ENCODE measurements around the gene KHDC4. TPM values are rescaled to one million over a fixed set of nuclear protein-coding genes. Genes with fewer than 3 reads are reported as not detected.

KHDC4 gene
- total and polyA plus RNA-seq, 10 of the 15 experiments (the other 5 are each of a cell fraction or from before 2014, with no cell fraction given) = 11.7 to 109 (median 41.9) TPM

GRCh38 chr1:155970531-155971167 is 36.4 kb upstream of the KHDC4 start:
- no peaks in the 10 kb centered on the region for H3K9me3 ChIP-seq (replicated peaks; ENCODE audit: control insufficient read depth, insufficient read depth, low read length)
- ChIA-PET CTCF (interaction anchor here (0.6 to 2.8 kb wide), 7 partner anchors 10 to 96 kb away, joined by 3 to 14 read pairs (median 4); no protein-coding TSS in a partner anchor), POLR2A (interaction anchor here (0.6 to 14.9 kb wide), 7 partner anchors 9 to 111 kb away, joined by 3 to 273 read pairs (median 5); partner anchors contain the start of genes RXFP4 and SYT11), SMC1A (ENCODE audit: uncharacterized antibody, unreplicated experiment) (interaction anchor here (1.1 to 16.7 kb wide), 8 partner anchors 8 to 40 kb away, joined by 3 to 152 read pairs (median 7); partner anchors contain the start of genes ARHGEF2 and KHDC4), RAD21 (ENCODE audit: unreplicated experiment) (interaction anchor here (1.0 to 2.5 kb wide), 7 partner anchors 10 to 95 kb away, joined by 3 to 18 read pairs (median 5); partner anchors contain the start of gene KHDC4)
- no peak for DNase-seq (ENCODE audit: low read depth, low spot score)
- peaks cover 57% of the 10 kb centered on the region for H3K4me1 ChIP-seq (ENCODE audit: control insufficient read depth, insufficient read depth, low read length)
- intact Hi-C loops (cut with micrococcal nuclease; ENCODE audit: unreplicated experiment) (no loop called here), in situ Hi-C loops (cut with MboI) (no loop called here)
- peak; percentile 69 for FAIRE-seq
- peaks cover 13% of the 10 kb centered on the region for H4K20me1 ChIP-seq (ENCODE audit: control insufficient read depth, insufficient read depth)
- peak overlapping the region; percentile 64 for H3K4me2 ChIP-seq (ENCODE audit: control insufficient read depth, insufficient read depth)
- BruUV-seq (replicated peaks) = no TSS peak
- no peak overlapping the region for H2AFZ ChIP-seq (ENCODE audit: control insufficient read depth, low read depth, low read length)
- H3K79me2 ChIP-seq (ENCODE audit: control insufficient read depth, insufficient read depth, low read length) = peaks cover 85% of the 10 kb centered on the region
- ATAC-seq = peak; percentile 90
- H3K4me3 ChIP-seq = peak overlapping the region; percentile 70
- peaks cover 21 to 37% of the 10 kb centered on the region in 2 experiments for H3K36me3 ChIP-seq (ENCODE audit: control insufficient read depth in 2 of 2, insufficient read depth in 2 of 2, low read length in 1 of 2)
- no peaks in the 10 kb centered on the region for H3K27me3 ChIP-seq (replicated peaks in 1 of 2; ENCODE audit: control insufficient read depth in 2 of 2, insufficient read depth in 2 of 2, low read length in 1 of 2)
- H3K9ac ChIP-seq (ENCODE audit: control insufficient read depth, insufficient read depth, low read length) = peak overlapping the region; percentile 7; the same call in 1 of the 2 replicates
- 11% methylated on average over 11 of the region's 11 CpGs for WGBS (ENCODE audit: insufficient coverage, insufficient replicate concordance, low lambda C conversion rate, missing lambda C conversion rate)
- peak overlapping the region; percentile 23 for H3K27ac ChIP-seq (ENCODE audit: control insufficient read depth, insufficient read depth)
- TF ChIP-seq POLR2AphosphoS5 (IDR thresholded peaks at IDR 0.05; ENCODE audit: low read length) = no peak
- TF ChIP-seq SIN3A (IDR thresholded peaks at IDR 0.05; ENCODE audit: low read depth, low read length) = peak; percentile 84; the same call in 1 of the 2 replicates
- TF ChIP-seq NR2C1 (IDR thresholded peaks at IDR 0.05) = no peak
- TF ChIP-seq YY1 (IDR thresholded peaks at IDR 0.05; ENCODE audit: low read depth, low read length) = peak; percentile 79
- no peak for TF ChIP-seq STAT3 (IDR thresholded peaks at IDR 0.05; ENCODE audit: low read depth, low read length)
- TF ChIP-seq FOXM1 (IDR thresholded peaks at IDR 0.05; ENCODE audit: low read depth, low read length) = no peak
- no peak for TF ChIP-seq NRF1 (conservative IDR thresholded peaks at IDR 0.05; ENCODE audit: low read depth, low read length)
- TF ChIP-seq SMC3 (IDR thresholded peaks at IDR 0.05; ENCODE audit: borderline replicate concordance, low read length) = peak; percentile 7; the same call in 1 of the 2 replicates
- no peak for TF ChIP-seq MYB (IDR thresholded peaks at IDR 0.05; ENCODE audit: borderline replicate concordance, low read depth, low read length)
- TF ChIP-seq RAD51 (IDR thresholded peaks at IDR 0.05) = peak; percentile 60; the same call in 1 of the 2 replicates
- TF ChIP-seq, protein P1, sequence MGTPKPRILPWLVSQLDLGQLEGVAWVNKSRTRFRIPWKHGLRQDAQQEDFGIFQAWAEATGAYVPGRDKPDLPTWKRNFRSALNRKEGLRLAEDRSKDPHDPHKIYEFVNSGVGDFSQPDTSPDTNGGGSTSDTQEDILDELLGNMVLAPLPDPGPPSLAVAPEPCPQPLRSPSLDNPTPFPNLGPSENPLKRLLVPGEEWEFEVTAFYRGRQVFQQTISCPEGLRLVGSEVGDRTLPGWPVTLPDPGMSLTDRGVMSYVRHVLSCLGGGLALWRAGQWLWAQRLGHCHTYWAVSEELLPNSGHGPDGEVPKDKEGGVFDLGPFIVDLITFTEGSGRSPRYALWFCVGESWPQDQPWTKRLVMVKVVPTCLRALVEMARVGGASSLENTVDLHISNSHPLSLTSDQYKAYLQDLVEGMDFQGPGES (IDR thresholded peaks at IDR 0.05) = no peak
- TF ChIP-seq, protein P2, sequence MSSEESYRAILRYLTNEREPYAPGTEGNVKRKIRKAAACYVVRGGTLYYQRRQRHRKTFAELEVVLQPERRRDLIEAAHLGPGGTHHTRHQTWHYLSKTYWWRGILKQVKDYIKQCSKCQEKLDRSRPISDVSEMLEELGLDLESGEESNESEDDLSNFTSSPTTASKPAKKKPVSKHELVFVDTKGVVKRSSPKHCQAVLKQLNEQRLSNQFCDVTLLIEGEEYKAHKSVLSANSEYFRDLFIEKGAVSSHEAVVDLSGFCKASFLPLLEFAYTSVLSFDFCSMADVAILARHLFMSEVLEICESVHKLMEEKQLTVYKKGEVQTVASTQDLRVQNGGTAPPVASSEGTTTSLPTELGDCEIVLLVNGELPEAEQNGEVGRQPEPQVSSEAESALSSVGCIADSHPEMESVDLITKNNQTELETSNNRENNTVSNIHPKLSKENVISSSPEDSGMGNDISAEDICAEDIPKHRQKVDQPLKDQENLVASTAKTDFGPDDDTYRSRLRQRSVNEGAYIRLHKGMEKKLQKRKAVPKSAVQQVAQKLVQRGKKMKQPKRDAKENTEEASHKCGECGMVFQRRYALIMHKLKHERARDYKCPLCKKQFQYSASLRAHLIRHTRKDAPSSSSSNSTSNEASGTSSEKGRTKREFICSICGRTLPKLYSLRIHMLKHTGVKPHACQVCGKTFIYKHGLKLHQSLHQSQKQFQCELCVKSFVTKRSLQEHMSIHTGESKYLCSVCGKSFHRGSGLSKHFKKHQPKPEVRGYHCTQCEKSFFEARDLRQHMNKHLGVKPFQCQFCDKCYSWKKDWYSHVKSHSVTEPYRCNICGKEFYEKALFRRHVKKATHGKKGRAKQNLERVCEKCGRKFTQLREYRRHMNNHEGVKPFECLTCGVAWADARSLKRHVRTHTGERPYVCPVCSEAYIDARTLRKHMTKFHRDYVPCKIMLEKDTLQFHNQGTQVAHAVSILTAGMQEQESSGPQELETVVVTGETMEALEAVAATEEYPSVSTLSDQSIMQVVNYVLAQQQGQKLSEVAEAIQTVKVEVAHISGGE (CRISPR knock-in tag; IDR thresholded peaks at IDR 0.05) = no peak
- TF ChIP-seq SUPT20H (IDR thresholded peaks at IDR 0.05; ENCODE audit: borderline replicate concordance, control insufficient read depth, low read depth, low read length) = no peak
- no peak for TF ChIP-seq PAX8 (IDR thresholded peaks at IDR 0.05)
- TF ChIP-seq JUND (IDR thresholded peaks at IDR 0.05; ENCODE audit: low read depth, low read length) = no peak
- no peak for TF ChIP-seq ZZZ3 (IDR thresholded peaks at IDR 0.05; ENCODE audit: control insufficient read depth, insufficient read length, low read depth)
- peak; percentile 99 for TF ChIP-seq SPI1 (IDR thresholded peaks at IDR 0.05; ENCODE audit: borderline replicate concordance, insufficient read depth, low read depth, low read length)
- TF ChIP-seq CBX3 (IDR thresholded peaks at IDR 0.05; ENCODE audit: borderline replicate concordance, low read depth) = no peak
- no peak for TF ChIP-seq SUZ12 (IDR thresholded peaks at IDR 0.05; ENCODE audit: unreplicated experiment)
- no peak for TF ChIP-seq ZNF384 (IDR thresholded peaks at IDR 0.05; ENCODE audit: borderline replicate concordance, low read depth, low read length)
- TF ChIP-seq CBX5 (IDR thresholded peaks at IDR 0.05; ENCODE audit: low read depth) = no peak
